T-helper 1 cell (primary cell): Measurements from ENCODE around the gene CD9.

Experiments
- DNase-seq, 5 donors: peaks; one replicate each; pipeline ENCODE4 v3.0.0-alpha.2; 2012 to 2020

CD9 gene

DNA sequence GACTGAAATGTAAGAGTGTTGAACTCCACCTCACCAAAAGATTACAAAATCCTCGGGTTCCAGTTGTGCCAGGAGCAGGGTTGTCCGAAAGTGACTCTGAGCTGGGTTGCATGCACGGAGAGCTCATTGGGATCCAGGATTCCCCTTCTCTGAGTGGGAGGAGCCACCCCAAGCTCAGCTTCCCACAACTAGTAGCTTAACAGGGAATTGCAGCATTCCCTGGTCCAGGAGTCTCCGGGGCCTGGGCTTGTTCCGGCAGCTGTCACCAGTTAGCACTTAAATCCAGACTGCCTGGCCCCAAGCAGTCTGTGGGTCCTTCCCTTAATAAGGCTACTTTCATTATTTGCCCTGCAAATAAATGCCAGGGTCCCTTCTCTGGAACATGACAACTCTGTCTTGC lies 50.1 kb downstream of the CD9 start:
- DNase-seq = no peak

DNA sequence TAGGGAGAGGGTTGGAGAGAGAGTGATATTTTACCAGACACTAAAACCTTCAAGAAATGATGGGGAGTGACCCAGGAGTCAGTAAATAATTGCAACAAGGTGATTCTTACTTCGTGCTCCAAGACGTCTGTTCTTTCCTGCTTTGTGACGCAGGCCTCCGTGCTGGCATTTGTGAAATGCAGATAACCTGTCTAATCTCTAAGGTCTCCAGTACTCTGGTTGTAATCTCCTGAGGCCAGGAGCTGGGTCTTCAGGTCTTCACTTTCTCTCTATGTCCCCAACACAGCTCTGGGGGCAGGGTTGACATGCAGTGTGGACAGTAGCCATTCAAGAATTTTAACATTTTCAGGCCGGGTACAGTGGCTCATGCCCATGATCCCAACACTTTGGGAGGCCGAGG lies 53.1 kb downstream of the CD9 start:
- no peak for DNase-seq

DNA sequence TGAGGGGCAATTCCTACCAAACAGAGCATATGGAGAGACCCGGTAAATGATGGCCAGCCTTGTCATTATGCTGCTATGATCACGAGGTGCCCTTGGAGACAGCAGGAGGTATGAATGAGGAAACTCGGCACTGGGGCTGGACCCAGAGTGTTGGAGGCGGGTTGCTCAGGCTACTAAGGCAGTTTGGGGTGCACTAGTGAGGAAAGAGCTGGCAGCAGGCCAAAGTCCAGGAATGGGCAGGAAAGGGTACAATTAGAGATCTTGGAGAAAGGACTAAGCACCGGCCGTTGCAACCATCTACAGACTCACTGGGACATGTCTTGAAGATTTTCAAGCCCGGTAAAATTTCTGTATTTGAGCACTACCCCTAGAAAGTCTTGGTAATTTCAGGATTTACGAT lies 54.3 kb downstream of the CD9 start:
- no peak for DNase-seq

DNA sequence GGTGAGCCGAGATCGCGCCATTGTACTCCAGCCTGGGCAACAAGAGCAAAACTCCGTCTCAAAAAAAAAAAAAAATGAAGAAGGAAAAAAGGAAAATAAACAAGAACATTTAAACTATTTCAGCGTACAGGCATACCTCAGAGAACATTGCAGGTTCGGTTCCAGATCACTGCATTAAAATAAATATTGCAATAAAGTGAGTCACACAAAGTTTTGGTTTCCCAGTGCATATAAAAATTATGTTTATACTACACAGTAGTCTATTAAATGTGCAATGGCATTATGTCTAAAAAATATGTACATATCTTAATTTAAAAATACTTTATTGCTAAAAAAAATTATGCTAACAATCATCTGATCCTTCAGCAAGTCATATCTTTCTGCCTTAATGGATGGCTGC lies 56.8 kb downstream of the CD9 start:
- DNase-seq = no peak

DNA sequence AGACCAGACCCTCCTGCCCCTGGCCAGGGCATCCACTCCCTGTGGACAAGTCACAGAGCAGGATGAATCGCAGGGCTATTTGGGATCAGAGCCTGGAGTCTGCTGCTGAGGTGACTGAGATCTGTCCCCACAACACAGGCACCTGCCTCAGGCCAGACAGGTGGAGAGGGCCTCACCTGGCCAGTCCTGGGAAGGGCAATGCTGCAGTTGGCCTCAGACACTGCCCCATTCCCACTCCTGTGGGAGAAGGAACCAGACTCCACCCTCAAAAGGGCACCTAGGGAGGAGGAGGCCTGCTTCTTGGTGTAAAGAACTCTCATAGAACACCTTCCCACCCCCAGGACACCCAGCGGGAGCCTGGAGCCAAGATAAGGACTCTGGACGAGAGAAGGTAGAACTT lies 62.0 kb downstream of the CD9 start:
- no peak for DNase-seq

DNA sequence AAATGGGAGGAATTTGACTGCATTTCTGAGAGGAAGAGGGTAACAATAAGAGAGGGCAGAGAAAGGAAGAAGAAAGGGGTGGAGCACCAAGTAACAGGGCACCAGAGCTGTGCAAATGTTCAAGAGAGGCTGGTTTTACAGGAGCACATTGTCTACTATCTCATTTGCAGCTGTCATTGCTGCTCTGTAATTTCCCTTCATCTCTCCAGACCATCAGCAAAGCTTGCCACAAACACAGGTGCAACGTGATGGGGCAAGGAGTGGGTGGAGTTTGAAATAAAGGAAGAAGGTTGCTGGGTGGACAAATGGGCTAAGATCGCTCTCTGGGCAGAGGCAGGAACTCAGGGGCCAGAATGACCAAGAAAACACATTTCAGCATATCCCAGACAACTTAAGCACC lies 62.4 kb downstream of the CD9 start:
- no peak for DNase-seq

DNA sequence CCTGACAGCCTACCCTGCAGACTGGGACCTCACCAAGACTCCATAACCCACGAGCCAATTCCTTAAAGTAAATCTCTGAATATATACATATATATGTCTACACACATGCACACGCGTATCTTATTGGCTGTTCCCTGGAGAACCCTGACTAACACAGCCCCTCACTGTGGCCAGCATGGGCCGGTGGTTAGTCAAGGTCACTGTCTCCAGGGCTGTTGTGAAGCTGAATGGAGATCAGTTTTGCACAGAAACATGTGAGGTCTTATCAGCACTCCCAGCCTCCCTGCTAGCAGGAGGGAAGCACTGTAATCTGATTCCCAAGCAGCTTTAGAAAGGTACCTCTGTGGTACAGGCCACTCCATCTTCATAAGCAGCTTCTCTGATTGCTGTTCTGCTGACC lies 63.7 kb downstream of the CD9 start:
- no peak for DNase-seq

DNA sequence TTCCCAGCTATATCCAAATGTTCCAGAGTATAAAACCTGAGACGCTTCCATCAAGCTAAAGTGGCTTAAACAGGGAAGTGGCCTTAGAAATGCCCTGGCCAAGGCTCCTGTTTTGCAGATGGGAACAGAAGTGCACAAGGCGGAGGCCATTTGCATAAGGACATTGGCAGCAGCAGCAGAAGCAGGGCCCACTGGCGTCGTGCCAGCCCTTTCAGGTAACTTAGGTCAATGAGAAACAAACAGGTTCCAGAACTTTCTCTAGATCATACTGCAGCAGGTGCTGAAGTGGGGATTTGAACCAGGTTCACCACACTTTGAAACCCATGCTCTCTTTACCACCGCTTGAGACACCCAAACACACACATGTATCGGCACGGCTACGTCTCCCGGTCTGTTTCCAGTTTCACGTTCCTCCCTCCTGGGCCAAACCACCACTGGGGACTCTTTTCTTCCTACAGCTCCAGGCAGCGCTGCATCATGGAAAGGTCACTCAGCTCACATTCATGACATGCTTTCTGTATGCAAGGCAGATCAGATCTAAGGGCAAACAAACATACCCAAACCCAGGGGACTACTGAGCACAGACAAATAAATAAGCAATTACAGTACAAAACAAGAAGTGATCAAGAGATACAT lies 64.3 kb downstream of the CD9 start:
- no peak for DNase-seq

DNA sequence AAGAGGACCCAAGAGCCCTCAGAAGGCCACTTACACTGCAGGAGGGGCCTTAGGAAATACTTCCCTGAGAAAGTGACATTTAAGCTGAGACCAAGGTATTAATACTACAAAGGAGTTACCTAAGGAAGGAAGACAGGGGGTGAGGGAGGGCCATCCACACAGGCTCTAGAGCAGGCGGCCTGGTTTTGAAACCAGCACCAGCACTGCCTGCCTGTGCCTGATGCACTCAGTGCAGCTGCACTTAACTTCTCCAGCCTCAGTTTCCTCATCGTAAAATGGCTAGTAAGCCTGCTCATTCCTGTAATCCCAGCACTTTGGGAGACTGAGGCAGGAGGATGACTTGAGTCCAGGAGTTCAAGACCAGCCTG lies 64.8 kb downstream of the CD9 start:
- DNase-seq = no peak

DNA sequence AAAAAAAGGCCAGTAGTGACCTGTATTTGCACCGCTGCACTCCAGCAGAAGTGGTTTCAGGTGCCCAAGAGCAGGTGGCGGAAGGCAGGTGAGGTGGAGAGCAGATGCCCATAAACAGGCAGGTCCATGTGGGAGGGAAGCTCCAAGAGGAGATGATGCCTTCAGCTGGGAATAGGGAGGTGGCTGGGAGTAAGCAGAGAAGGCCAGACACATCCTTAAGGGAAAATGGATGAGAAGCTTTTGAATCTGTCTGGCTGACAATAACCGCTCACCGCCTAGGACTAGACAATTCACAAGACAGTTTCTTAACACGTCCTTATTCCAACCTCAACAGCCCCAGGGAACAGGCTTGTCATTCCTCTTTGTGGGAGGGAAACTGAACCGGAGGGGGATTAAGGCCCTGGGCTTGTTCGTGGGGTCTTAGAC lies 66.4 kb downstream of the CD9 start:
- DNase-seq = no peak

DNA sequence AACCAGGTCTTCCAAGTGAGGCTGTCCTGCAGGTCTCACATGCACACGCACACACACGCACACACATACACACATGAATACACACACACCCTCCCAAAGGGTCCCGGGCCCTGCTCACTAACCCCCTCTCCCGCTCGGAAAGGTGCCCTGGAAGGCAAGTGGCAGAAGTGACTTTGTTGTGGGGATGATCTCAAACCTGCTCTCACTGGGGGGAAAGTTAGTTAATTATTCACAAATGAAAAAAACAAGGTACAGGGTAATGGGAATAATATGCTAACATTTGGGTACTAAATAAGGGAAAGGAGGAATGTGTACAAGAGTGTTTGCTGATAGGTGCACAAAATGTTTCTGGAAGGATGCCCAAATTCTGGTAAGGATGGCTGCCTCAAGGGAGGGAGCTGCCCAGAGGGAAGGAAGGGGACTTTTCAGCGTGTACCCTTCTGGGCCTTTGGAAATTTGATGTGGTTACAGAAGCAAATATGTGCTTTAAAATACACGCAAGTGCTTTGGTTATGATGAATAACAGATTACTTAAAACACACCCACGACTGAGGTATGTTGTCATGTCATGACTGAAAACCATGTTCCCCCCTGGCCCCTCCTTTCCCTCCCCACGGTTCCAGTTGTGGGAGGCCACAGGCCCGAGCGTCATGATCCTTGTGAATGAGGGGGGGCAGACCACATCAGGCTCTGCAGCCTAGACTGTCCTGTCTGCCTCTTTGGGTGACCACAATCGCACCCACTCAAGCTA lies 66.9 kb downstream of the CD9 start:
- DNase-seq = no peak

DNA sequence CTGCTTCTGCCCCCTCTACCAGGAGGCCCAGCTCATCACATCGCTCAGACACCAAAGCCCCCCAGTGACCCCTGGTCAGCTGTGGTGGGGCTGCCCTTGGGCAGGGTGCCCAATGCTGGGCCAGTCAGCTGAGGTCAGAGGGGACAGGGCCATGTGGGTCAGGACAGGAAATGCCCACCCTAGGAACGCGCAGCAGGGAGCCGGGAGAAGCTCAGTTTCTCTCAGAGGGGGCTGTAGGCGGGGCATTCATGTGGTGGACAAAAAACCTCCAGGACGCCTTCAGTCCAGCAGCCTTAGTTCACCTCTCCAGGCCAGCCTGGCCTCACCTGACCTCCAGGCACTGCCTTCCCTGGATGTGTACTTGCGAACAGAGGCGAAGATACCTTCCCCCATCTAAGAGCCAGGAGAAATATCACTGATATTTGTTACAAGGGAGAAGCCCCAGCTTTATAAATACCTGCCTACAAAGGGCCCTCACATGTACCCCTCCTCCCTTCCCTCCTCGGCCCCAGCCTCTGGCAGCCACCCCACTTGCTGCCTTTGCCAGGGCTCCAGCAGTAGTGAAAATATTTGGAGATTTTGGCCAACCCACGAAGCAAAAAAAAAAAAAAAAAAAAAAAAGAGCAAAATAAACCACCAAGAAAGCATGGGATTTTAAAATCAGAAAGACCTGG lies 68.4 kb downstream of the CD9 start:
- no peak for DNase-seq

DNA sequence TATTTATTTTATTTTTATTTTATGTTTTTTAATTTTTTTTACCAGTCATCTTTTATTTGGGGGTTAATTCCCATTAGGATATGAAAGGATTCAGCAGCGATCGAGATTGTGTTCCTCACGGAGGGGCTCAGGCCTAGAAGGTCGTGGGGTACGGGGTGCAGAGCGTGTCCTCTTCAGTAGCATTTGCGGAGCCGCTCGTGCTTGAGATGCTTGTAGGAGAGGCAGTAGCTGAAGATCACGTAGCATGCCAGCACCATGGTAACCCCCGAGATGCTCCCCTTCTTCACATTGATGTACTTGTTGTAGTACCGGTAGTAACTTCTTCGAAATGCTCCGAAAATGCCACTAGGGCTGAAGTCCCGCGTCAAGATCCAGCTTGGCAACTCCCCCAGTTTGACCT lies 69.8 kb downstream of the CD9 start:
- no peak for DNase-seq

DNA sequence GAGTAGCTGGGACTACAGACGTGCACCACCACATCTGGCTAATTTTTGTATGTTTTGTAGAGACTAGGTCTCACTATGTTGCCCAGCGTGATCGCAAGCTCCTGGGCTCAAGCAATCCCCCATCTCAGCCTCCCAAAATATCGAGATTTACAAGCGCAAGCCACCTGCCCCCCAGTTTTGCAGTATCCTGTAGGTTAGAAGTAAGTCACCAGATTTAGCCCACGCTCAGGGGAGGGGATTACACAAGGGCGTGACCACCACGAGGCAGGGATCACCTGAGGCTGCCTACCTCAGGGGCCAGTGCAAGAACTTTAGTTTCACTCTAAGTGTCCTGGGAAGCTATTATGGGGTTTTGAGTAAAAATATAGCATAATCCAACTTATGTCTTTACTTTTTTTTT lies 71.1 kb downstream of the CD9 start:
- DNase-seq = no peak

DNA sequence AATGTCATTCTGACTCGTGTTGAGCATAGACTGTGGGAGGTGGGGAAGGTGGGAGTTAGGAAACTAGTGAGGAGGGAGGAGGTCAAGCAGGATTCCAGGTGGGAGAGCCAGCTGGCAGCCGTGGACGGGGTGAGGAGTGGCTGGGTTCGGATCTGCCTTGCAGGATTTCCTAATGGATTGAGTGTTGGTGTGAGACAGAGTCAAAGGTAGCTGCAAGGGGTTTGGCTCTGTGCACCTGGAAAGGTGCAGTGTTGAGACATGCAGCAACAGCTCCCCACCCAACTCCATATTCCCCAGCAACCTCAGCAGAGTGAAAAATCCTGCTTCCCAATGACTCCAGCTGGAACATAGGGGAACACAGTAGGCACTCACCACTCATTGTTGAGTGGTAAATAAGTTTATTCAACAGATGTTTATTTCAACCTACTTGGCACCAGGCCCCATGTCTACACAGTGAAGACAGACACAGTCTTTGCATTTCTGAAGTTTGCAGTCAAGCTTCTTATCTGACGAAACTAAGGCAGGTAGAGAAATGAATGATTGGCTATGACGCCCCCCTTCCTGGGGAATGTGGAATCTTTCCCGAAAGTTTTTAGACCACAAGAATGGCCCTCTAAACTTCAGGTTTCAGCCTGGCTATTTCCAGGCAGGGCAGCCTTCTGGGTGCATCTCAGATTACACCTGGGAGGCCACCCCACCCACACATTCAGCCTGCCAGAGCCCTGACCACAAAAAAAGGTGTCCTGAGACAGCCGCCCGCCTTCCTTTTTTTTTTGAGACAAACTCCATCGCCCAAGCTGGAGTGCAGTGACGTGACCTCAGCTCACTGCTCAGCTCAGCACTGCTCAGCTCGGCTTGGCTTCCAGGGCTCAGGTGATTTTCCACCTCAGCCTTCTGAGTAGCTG lies 72.4 kb downstream of the CD9 start:
- no peak for DNase-seq

DNA sequence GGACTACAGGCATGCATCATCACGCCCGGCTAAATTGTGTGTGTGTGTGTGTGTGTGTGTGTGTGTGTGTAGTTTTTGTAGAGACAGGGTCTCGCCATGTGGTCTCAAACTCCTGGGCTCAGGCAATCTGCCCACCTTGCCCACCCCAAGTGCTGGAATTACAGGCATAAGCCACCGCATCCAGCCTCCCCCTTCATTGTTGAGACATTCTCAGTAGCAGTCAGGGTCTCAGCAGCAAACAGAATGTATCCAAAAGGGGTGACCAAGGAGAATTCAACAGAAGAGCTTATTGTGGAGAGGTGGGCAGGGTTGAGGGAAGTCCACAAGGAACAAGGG lies 73.0 kb downstream of the CD9 start:
- DNase-seq = no peak

DNA sequence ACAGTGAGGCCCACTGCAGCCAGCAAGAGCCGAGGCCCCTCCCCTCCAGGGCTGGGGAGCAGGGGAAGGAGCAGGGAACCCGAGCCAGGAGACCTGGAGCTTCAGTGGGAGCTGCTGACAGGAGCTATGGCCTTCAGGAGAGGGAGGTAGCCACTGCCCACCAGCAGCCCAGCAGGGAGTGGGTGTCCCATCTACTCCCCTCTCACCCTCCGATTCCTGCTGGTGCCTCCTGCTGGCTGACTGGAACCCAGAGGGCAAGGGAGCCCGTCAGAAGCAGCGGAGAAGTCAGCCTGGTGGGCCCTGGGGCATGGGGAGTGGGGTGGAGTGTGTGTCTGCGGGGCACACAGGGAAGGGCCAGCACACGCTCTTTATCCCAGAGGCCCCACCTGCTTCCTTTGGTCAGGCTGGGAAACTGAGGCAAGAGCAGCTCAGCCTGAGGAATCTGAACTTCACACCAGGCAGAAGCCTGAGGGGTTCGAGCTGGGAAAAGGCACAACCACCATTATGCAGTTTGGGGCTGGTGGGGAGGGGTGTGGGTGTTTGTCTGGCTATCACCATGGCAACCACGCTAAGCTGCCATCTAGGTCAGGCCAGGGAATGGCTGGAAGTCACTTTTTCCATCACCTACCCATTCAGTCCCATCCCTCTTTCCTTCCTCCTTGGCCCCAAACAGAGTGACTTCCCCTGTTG lies 73.5 kb downstream of the CD9 start:
- no peak for DNase-seq

DNA sequence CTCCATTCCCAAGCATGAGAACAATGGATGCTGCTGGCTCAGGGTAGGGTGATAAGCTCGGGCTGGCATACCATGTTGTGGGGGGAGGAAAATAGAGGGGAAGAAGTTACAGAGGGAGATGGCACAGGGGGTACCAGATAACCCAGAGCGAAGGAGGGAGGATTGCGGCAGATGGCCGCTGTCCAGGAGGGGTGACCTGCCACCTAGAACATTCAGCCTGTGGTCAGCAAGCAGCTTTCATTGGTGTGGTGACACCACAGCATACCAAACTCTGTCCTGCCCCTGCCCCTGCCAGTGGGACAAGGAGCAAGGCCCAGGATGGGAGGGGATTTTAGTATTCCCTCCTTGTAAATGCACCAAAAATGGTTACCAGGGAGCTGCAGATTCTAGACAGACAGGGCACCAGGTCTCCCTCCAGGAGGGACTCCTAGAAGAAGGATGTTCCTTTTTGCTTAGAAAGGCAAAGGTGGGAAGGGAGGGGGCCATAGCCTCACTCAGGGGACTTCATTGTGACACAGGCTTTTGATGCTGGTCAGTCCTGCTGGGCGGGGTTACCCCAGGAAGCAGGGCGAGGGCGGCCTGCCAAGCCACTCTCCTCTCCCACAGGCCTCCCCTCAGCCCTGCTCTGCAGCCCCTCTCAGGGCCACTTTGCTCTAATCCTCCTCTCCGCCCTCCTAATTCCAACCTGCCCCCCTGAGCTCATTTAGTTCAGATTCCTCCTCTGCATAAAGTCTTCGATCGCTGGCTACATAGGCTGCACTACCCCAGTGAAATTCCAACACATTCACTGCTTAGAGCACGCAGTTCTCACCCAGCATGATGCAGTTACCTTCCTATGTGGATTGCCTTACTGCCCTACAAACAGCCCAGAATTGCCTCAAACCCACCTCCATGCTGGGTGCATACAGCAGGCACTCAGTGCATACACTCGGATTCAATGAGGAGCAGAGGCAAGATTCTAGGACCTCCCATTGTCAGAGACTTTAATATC lies 74.3 kb downstream of the CD9 start:
- DNase-seq = no peak

DNA sequence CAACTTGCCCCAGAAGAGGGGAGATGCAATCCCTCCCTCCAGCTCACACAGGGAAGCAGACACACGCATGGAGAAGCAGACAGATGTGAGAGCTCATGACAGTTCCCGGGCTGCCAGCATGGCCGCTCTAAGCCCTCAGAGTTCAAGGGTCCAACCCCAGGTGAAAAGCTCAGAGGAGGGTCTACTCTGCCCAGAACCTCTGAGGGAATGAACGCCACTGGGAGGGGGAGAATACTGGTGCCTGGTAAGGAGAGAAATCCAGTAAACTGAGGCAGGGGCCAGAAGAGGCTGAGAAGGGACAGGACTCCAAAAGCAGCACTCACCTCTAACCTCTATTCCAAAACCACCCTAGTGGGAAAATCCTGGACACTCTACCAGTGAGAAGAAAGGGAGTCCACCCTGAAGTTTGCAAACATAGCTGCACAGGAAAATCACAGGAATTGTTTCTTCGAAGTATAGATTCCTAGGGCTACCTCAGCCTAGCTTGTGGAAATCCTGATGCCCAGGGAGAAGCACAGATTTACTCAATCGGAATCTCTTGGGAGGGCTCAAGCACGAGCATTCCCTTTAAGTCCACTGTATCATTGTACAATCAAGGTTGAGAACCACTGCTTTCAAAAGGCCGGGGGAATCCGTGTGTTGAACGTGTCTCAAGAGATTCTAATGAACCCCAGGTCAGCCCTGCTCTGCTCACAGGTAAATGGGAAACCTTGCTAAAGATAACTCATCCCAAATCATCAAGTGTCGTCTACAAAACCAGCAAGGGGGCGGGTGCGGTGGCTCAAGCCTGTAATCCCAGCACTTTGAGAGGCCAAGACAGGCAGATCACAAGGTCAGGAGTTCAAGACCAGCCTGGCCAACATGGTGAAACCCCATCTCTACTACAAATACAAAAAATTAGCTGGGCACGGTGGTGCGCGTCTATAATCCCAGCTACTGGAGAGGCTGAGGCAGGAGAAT lies 76.0 kb downstream of the CD9 start:
- DNase-seq = no peak

DNA sequence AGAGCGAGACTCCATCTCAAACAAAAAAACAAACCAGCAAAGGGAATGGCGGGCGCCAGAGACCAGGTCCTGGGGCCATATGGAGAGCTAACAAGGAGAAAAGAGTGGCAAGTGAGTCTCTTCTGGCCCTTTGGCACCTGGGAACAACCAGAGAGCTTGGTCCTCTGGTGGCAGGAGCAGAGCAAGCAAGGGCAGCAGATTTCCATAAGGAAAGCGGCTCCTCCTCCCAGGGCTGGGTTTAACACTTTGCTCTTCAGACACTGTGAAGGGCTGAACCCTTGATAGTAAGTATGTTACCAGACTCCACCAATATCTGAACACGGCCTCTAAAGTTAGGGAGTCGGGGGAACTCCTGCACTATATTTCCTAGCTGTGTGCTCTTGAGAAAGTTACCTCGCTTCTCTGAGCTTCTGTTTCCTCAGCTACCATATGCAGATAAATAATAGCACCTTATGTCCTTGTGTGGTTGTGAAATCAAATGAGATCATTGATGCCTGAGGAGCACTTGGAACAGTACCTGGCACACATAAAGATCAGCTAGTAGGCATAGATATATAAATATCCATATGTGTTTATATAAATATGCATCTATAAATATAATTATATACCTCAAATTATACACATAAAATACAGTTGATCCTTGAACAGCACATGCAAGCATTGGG lies 76.9 kb downstream of the CD9 start:
- DNase-seq = no peak
